GM19372 (cell line): ENCODE data around the gene NXPH1.

Experiments used
- ATAC-seq: cut with Tn5 transposase; IDR thresholded peaks from one replicate; pipeline ENCODE4 v1.9.1; 2021; ENCODE audit warnings: mild to moderate bottlenecking, low read depth, moderate library complexity; ENCODE audit not compliant: unreplicated experiment

NXPH1 gene

DNA sequence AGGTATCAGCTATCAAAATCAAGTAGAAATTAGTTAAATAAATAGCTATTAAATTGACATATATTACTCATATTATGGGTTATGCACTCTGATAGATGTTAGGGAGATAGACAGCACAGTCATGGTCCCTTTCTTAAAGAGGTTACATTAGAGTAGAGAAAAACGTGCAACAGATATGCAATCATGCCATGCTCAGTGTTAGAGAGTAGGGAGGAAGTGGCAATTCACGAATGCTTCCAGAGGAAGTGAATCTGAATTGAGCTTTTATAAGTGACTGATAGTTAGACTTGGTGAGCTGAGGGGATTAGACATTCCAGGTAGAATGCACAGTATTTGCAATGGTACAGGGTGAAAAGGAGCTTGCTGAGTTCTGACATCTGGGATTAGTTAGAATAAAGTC, 349.8 kb downstream of the NXPH1 start:
- ATAC-seq = no peak

- no peak for ATAC-seq
Observed at GRCh38 chr7:8785081-8785480, 351.7 kb downstream of the NXPH1 start.

GRCh38 chr7:8800986-8801385, 367.6 kb downstream of the NXPH1 start:
- ATAC-seq = no peak
